Activated naive CD8-positive, alpha-beta T cell treated with anti-CD3 and anti-CD28 coated beads, Interleukin-2, amount 10 ng/mL, durations not matched to agents 7 days and 5 days (primary cell): ENCODE measurements around the gene CMTR1. TPM values are rescaled to one million over a fixed set of nuclear protein-coding genes. Genes with fewer than 3 reads are reported as not detected.

Experiments used
- total RNA-seq, 2 experiments: library from RNA; stranded (reverse); gene quantifications; one replicate each; pipeline ENCODE4 v1.2.3, GENCODE V29; 2021

CMTR1 gene
- total RNA-seq, 2 experiments from 2014 or later: 83.9 to 89.7 TPM

Other genes starting within 250 kb of the CMTR1 start
- 10 to 100 TPM; 13.8 to 14.7 TPM for gene TBC1D22B, start 175.4 kb upstream of the CMTR1 start, total RNA-seq
- 1 to 10 TPM; 1.4 to 2.0 TPM for gene TMEM217, start 175.1 kb upstream of the CMTR1 start, total RNA-seq
- gene RNF8, start 79.2 kb upstream of the CMTR1 start, total RNA-seq: 10 to 100 TPM; 22.0 to 24.8 TPM
- gene CCDC167, start 66.7 kb downstream of the CMTR1 start, total RNA-seq: 10 to 100 TPM; 48.5 to 54.2 TPM